HL-60 (cell line): ENCODE data around the gene ODF2.

ENCODE experiments used
- CTCF ChIP-seq: IDR thresholded peaks from one replicate; pipeline ENCODE4 v1.5.1; 2011; ENCODE audit warnings: low read length, control low read depth, inconsistent platforms; ENCODE audit not compliant: insufficient read depth
- TF ChIP-seq, protein P1 (sequence below): IDR thresholded peaks from 2 replicates; pipeline ENCODE4 v1.6.1; 2012; ENCODE audit warnings: low read depth; ENCODE audit not compliant: insufficient replicate concordance

GRCh38 chr9:128512820-128513219 is 57.0 kb downstream of the ODF2 start:
- TF ChIP-seq, protein P1, sequence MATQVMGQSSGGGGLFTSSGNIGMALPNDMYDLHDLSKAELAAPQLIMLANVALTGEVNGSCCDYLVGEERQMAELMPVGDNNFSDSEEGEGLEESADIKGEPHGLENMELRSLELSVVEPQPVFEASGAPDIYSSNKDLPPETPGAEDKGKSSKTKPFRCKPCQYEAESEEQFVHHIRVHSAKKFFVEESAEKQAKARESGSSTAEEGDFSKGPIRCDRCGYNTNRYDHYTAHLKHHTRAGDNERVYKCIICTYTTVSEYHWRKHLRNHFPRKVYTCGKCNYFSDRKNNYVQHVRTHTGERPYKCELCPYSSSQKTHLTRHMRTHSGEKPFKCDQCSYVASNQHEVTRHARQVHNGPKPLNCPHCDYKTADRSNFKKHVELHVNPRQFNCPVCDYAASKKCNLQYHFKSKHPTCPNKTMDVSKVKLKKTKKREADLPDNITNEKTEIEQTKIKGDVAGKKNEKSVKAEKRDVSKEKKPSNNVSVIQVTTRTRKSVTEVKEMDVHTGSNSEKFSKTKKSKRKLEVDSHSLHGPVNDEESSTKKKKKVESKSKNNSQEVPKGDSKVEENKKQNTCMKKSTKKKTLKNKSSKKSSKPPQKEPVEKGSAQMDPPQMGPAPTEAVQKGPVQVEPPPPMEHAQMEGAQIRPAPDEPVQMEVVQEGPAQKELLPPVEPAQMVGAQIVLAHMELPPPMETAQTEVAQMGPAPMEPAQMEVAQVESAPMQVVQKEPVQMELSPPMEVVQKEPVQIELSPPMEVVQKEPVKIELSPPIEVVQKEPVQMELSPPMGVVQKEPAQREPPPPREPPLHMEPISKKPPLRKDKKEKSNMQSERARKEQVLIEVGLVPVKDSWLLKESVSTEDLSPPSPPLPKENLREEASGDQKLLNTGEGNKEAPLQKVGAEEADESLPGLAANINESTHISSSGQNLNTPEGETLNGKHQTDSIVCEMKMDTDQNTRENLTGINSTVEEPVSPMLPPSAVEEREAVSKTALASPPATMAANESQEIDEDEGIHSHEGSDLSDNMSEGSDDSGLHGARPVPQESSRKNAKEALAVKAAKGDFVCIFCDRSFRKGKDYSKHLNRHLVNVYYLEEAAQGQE, result no peak
- no peak for TF ChIP-seq CTCF
